ENCODE results near the gene SREK1. TPM values are rescaled to one million over a fixed set of nuclear protein-coding genes. Genes with fewer than 3 reads are reported as not detected.

The SREK1 gene
- total and polyA plus RNA-seq, 9 of the 15 experiments (the other 6 are each of a cell fraction or from before 2014, with no cell fraction given) = 40.8 to 128 (median 81.9) TPM

GRCh38 chr5:66143473-66144073 is 527 bp upstream of the SREK1 start (continued):
- peak; percentile 82; the same call in 1 of the 2 replicates for TF ChIP-seq CUX1 (CRISPR knock-in tag; IDR thresholded peaks at IDR 0.05)
- TF ChIP-seq CHAMP1 (IDR thresholded peaks at IDR 0.05) = peak; percentile 42; the same call in 1 of the 2 replicates
- no peak for TF ChIP-seq CEBPB (tag; IDR thresholded peaks at IDR 0.05)
- TF ChIP-seq ZNF780A (CRISPR knock-in tag; IDR thresholded peaks at IDR 0.05) = no peak
- TF ChIP-seq HCFC1 (IDR thresholded peaks at IDR 0.05; ENCODE audit: low read depth, low read length) = peak; percentile 50
- TF ChIP-seq ADNP (tag; IDR thresholded peaks at IDR 0.05) = 0 out of 2 replicates have a peak, but pooled peaks have one; percentile 26
- no peak for TF ChIP-seq TCFL5 (CRISPR knock-in tag; conservative IDR thresholded peaks at IDR 0.05)
- TF ChIP-seq KLF10 (CRISPR knock-in tag; IDR thresholded peaks at IDR 0.05) = no peak
- TF ChIP-seq ARID1B (IDR thresholded peaks at IDR 0.05) = peak; percentile 41; the same call in 1 of the 2 replicates
- peak; percentile 58; the same call in 1 of the 2 replicates for TF ChIP-seq MEF2D (tag; conservative IDR thresholded peaks at IDR 0.05; ENCODE audit: low read depth)
- 0 out of 2 replicates have a peak, but pooled peaks have one; percentile 69 for TF ChIP-seq SUPT5H (IDR thresholded peaks at IDR 0.05)
- TF ChIP-seq COPS2 (conservative IDR thresholded peaks at IDR 0.05) = no peak
- TF ChIP-seq CREB3 (tag; conservative IDR thresholded peaks at IDR 0.05; ENCODE audit: low read depth) = peak; percentile 91; the same call in 1 of the 2 replicates
- no peak for TF ChIP-seq ZNF41 (CRISPR knock-in tag; conservative IDR thresholded peaks at IDR 0.05)
- no peak for TF ChIP-seq HMBOX1 (IDR thresholded peaks at IDR 0.05)
- peak; percentile 34; the same call in 1 of the 2 replicates for TF ChIP-seq ZNF436 (CRISPR knock-in tag; IDR thresholded peaks at IDR 0.05)
- TF ChIP-seq DNMT1 (IDR thresholded peaks at IDR 0.05) = 0 out of 2 replicates have a peak, but pooled peaks have one; percentile 31
- no peak; the same call in 1 of the 2 replicates for TF ChIP-seq NBN (IDR thresholded peaks at IDR 0.05; ENCODE audit: low read depth)
- no peak for TF ChIP-seq POLR2G (IDR thresholded peaks at IDR 0.05; ENCODE audit: low read depth, low read length)
- no peak for TF ChIP-seq MCM2 (IDR thresholded peaks at IDR 0.05; ENCODE audit: low read depth)
